ENCODE results near the gene NRN1.

- TF ChIP-seq CTCF (IDR thresholded peaks at IDR 0.05) = no peak
- no peak for TF ChIP-seq POLR2A (IDR thresholded peaks at IDR 0.05)
Measured at GRCh38 chr6:5984150-5985089, 22.3 kb downstream of the NRN1 start.
